Panc1 (cell line): ENCODE data around the gene CXCL6. TPM values are rescaled to one million over a fixed set of nuclear protein-coding genes. Genes with fewer than 3 reads are reported as not detected.

Source experiments
- ATAC-seq: fragments of 200-7000 bp; cut with Tn5 transposase; 2 replicates; pipeline ENCODE4 v1.9.1; 2020; ENCODE audit warnings: mild to moderate bottlenecking, moderate library complexity
- BruUV-seq: library from RNA; stranded (reverse); fragments of 400-500 nt; replicated peaks from 2 replicates; lab custom pipeline; 2021; lab: Mats Ljungman, UMichigan
- CTCF ChIA-PET: fragments of 300-600 bp; sonication (Branson Sonifier 250); formaldehyde crosslinking; loops from one replicate; lab custom pipeline; 2022; ENCODE audit warnings: antibody characterized with exemption; lab: Charles Lee
- POLR2A ChIA-PET: fragments of 300-600 bp; sonication (Branson Sonifier 250); formaldehyde crosslinking; loops from one replicate; lab custom pipeline; 2022; ENCODE audit warnings: antibody characterized with exemption; lab: Charles Lee
- DNase-seq: peaks from one replicate; pipeline ENCODE4 v3.0.0-alpha.2; 2010; ENCODE audit warnings: low read depth, low spot score
- H3K27ac ChIP-seq: 2 replicates; pipeline ENCODE4 v1.5.1; 2011; ENCODE audit warnings: mild to moderate bottlenecking, low read length, inconsistent platforms
- H3K27me3 ChIP-seq: fragments of 200-500 bp; sonication (Bioruptor generic); 2 replicates; pipeline ENCODE4 v1.6.0; 2014; ENCODE audit warnings: low read length, inconsistent platforms; ENCODE audit not compliant: control insufficient read depth, insufficient read depth
- H3K36me3 ChIP-seq: fragments of 200-500 bp; sonication (Bioruptor generic); 2 replicates; pipeline ENCODE4 v1.5.1; 2014; ENCODE audit warnings: inconsistent platforms, mild to moderate bottlenecking, low read length, moderate library complexity; ENCODE audit not compliant: control insufficient read depth, insufficient read depth
- H3K4me1 ChIP-seq: 2 replicates; pipeline ENCODE4 v1.5.1; 2011; ENCODE audit warnings: inconsistent platforms, mild to moderate bottlenecking, low read length, moderate library complexity; ENCODE audit not compliant: control insufficient read depth, insufficient read depth
- H3K4me3 ChIP-seq, 2 experiments: 2 replicates each; pipeline ENCODE4 v1.5.1; 2011 to 2012; ENCODE audit warnings: low read depth in 2 of 2, low read length in 2 of 2, mild to moderate bottlenecking in 2 of 2, inconsistent platforms in 1 of 2, moderate library complexity in 1 of 2
- H3K9me3 ChIP-seq: fragments of 200-500 bp; sonication (Bioruptor generic); 2 replicates; pipeline ENCODE4 v1.5.1; 2014; ENCODE audit warnings: low read depth, mild to moderate bottlenecking, inconsistent platforms, low read length, moderate library complexity; ENCODE audit not compliant: control insufficient read depth, insufficient read depth
- CTCF ChIP-seq: fragments of 450-650 bp; IDR thresholded peaks from 2 replicates; pipeline ENCODE4 v1.5.1; 2017; ENCODE audit warnings: mild to moderate bottlenecking
- POLR2AphosphoS5 ChIP-seq: IDR thresholded peaks from 2 replicates; pipeline ENCODE4 v1.6.1; 2012; ENCODE audit warnings: mild to moderate bottlenecking, low read depth, low read length, moderate library complexity
- SIN3A ChIP-seq: IDR thresholded peaks from 2 replicates; pipeline ENCODE4 v1.6.1; 2012; ENCODE audit warnings: low read depth, mild to moderate bottlenecking, low read length, moderate library complexity, borderline replicate concordance; ENCODE audit not compliant: insufficient read depth
- TCF7L2 ChIP-seq: IDR thresholded peaks from 2 replicates; pipeline ENCODE4 v1.6.1; 2011; ENCODE audit warnings: mild to moderate bottlenecking, low read depth, low read length, inconsistent platforms
- in situ Hi-C: cut with HindIII; loops from 2 replicates; pipeline ENCODE4 v1.10.0; 2016; ENCODE audit warnings: low sequenced_read_pairs, low pct_unique_long_range_greater_than_20kb
- intact Hi-C: fragments of 100-400 bp; cut with micrococcal nuclease; formaldehyde crosslinking; loops from one replicate; pipeline ENCODE4 v1.10.0; 2022; ENCODE audit not compliant: unreplicated experiment
- total RNA-seq: library from RNA; stranded (reverse); gene quantifications from one replicate; pipeline ENCODE4 v1.2.1, GENCODE V29; 2021; ENCODE audit not compliant: unreplicated experiment
- TF ChIP-seq, protein P1 (sequence below), 2 experiments: IDR thresholded peaks; 2 replicates each; pipeline ENCODE4 v1.6.1; 2011 to 2012; ENCODE audit warnings: low read depth in 2 of 2, control low read depth in 1 of 2, low read length in 1 of 2, mild to moderate bottlenecking in 1 of 2, moderate library complexity in 1 of 2; ENCODE audit not compliant: insufficient read depth in 1 of 2

CXCL6 gene
- total RNA-seq, 1 experiment from 2014 or later, result 0.33 TPM

DNA sequence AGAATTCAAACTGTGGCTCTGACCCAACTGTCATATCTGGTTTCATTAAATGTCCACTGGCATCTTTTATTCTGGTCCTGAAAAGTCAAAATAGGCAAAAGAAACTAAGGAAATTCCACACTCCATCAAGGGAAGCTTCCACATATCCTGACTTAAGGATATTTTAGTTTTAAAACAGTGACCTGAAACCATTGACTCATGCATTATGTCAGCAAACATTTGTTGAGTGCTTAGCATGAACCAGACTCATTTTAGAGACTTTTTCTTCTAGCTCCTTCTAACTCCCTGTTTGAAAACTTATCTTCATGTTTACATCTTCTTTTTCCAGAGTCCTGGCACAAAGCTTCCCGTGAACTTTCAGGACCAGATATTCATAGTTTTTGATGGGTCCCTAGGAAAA lies 25.8 kb downstream of the CXCL6 start:
- TF ChIP-seq CTCF (no peak), TCF7L2 (no peak), POLR2AphosphoS5 (no peak), SIN3A (no peak)
- TF ChIP-seq, protein P1, sequence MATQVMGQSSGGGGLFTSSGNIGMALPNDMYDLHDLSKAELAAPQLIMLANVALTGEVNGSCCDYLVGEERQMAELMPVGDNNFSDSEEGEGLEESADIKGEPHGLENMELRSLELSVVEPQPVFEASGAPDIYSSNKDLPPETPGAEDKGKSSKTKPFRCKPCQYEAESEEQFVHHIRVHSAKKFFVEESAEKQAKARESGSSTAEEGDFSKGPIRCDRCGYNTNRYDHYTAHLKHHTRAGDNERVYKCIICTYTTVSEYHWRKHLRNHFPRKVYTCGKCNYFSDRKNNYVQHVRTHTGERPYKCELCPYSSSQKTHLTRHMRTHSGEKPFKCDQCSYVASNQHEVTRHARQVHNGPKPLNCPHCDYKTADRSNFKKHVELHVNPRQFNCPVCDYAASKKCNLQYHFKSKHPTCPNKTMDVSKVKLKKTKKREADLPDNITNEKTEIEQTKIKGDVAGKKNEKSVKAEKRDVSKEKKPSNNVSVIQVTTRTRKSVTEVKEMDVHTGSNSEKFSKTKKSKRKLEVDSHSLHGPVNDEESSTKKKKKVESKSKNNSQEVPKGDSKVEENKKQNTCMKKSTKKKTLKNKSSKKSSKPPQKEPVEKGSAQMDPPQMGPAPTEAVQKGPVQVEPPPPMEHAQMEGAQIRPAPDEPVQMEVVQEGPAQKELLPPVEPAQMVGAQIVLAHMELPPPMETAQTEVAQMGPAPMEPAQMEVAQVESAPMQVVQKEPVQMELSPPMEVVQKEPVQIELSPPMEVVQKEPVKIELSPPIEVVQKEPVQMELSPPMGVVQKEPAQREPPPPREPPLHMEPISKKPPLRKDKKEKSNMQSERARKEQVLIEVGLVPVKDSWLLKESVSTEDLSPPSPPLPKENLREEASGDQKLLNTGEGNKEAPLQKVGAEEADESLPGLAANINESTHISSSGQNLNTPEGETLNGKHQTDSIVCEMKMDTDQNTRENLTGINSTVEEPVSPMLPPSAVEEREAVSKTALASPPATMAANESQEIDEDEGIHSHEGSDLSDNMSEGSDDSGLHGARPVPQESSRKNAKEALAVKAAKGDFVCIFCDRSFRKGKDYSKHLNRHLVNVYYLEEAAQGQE (IDR thresholded peaks at IDR 0.05; ENCODE audit: insufficient read depth in 1 of 2, low read depth in 2 of 2, low read length in 1 of 2), result no peak
- Histone ChIP-seq H3K9me3 (no peaks in the 10 kb centered on the region), H3K4me1 (no peaks in the 10 kb centered on the region; the same call in 1 of the 2 replicates), H3K27ac (no peak overlapping the region), H3K36me3 (no peaks in the 10 kb centered on the region), H3K27me3 (no peaks in the 10 kb centered on the region), H3K4me3 (no peak overlapping the region)
- intact Hi-C loops (no loop called here), in situ Hi-C loops (no loop called here)
- no TSS peak for BruUV-seq
- ChIA-PET POLR2A (interaction anchor here (0.5 kb wide), 1 partner anchor 20 kb away, joined by 3 read pairs; no protein-coding TSS in a partner anchor), CTCF (no interaction called here)
- DNase-seq, result no peak
- ATAC-seq, result no peak

DNA sequence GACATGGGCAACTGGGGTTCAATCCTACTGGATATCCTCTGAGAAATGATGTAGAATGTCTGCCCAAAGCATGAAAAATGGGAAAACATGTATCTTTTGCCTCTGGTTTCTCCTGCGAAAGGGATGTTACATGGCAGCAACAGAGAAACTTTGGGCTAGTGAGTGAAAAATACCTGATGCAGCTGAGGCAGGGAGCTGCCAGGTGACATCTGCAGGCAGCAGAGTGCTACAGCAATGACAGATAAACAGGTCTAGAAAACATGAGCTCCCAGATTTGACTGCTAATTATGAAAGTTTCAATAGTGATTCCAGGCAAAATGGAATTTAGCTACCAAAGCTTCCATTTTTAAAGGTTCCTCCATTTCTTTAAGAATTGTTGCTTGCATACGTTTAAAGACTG lies 27.9 kb downstream of the CXCL6 start:
- H3K27me3 ChIP-seq, result no peaks in the 10 kb centered on the region
- H3K4me1 ChIP-seq, result peaks cover 5% of the 10 kb centered on the region
- H3K36me3 ChIP-seq, result no peaks in the 10 kb centered on the region
- no peaks in the 10 kb centered on the region for H3K9me3 ChIP-seq
- DNase-seq, result no peak
- intact Hi-C loops, result no loop called here
- TF ChIP-seq CTCF (peak; percentile 71), POLR2AphosphoS5 (no peak)
- ChIA-PET POLR2A (no interaction called here), CTCF (interaction anchor here (0.7 to 0.9 kb wide), 2 partner anchors 9 to 11 kb away, joined by 3 to 5 read pairs; partner anchors contain the start of gene PF4V1)
- ATAC-seq, result no peak
- in situ Hi-C loops, result no loop called here
- BruUV-seq, result no TSS peak
- H3K27ac ChIP-seq, result peak overlapping the region; percentile 54; the same call in 1 of the 2 replicates
- no peak overlapping the region for H3K4me3 ChIP-seq
